NOMO-1 treated with DMSO at 0.1 percent for 48 hours (cell line): ENCODE results near the gene KSR1.
"Not testable (repeated sequence)": the region's sequence is repeated elsewhere in the genome, so short reads cannot be mapped to it uniquely, and the experiment has no call there.

Source experiments
- DNase-seq: peaks from one replicate; lab custom pipeline; 2025; ENCODE audit not compliant: unreplicated experiment; lab: John Stamatoyannopoulos, UW

Gene KSR1

DNA sequence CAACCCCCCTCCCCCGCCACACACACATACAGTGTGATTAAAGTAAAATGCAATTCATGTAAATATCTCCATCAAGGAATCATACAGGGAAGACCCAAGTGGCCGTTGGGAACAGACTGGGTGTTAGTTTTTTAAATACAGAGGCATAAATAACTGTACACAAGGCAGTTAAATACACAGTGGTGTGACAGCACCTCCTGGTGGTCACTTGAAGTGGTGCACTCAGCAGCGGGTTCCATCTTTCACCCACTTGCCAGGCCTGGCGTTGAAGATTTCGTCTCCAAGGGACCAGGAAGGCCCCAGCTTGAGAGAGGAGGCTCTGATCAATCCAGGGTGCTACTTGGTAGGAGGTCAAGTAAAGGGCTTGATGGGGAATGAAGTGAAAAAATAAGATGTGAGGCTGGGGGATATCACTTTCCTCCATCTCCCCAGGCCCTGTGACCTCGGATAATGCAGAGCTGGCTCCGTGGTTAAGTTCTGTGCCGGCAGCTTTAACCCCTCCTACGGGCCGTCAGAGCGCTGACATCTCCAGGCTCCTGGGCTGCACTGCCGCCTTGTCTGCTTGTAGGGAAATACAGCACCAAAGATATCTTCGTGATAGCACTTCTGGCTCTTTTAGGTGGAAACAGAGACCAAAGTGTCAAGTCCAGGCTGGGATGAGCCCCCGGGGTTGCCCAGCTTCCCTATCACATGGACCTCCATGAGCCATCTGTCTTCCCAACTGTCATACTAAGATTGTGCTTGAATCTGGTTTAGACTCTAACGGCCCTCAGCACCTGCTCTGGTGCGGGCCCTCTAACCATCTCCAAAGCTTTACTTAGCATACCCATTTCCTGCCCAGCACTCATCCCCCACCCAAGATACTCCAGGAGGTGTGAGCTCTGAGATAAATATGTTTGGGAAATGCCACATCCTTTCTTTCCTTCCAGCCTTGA lies 195.4 kb downstream of the KSR1 start:
- no peak for DNase-seq

DNA sequence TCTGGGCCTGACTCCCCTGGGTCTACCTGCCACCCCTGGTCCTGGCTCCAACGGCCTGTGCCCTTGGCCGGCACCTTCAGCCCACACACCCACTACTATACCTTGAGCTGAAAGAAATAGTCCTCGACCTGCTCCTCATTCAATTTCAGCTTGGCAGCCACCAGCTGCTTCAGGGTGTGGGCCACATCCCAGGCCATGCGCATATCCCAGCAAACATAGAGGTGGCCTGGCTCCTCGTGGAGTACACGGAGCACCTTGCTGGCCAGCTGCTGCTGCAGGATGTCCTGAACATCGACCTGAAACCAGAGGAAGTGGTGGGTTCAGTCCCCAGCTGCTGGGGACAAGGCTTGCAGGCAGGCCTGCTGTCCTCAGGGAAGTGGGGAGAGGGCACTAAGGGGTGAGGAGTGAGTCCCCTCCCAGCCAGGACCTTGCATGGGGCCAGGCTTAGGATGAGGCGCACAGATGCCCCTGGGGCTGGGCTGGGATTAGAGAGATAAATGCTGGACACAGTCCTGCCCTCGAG lies 197.3 kb downstream of the KSR1 start:
- not testable (repeated sequence) for DNase-seq

GRCh38 chr17:27654136-27654535 lies 197.9 kb downstream of the KSR1 start:
- DNase-seq: no peak

DNA sequence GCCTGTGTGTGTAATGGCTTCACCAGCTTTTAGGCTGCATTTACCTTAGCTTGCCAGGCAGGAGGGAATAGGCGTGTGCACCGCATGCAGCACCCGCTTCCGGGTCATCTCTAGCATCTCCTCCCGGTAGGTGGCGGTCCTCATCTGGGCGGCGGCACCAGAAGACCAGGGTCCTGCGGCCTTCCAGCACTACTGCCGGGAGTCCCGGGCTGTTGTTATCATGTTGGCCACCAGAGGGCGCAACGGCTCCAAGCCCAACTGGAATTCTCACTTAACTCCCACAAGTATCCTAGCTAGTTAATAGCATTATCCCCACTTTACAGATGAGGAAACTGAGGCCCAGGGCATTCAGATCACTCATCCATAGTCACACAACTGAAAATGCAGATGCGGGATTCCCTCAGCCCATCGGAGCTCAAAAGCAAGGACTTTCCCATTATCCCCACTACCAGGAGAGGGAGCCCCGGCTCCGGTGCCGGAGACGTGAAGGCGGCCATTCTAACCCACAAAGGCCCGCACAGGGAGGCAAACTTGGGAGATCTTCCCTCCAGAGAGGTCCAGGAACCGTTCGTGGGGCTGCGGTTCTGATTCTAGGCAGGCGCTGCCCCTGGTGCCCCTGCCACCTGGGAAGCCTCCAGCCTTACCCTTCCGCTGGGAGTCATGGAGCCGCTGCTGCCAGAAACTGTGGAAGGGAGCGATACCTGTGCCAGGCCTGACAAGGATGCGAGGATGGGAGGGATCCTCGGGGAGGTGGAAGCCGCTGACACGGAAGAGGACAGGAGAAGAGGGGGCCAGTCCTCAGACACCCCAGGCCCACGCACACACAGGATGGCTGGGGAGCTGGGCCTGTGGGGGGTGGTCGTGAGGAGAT lies 198.6 kb downstream of the KSR1 start:
- DNase-seq: peak; percentile 69

DNA sequence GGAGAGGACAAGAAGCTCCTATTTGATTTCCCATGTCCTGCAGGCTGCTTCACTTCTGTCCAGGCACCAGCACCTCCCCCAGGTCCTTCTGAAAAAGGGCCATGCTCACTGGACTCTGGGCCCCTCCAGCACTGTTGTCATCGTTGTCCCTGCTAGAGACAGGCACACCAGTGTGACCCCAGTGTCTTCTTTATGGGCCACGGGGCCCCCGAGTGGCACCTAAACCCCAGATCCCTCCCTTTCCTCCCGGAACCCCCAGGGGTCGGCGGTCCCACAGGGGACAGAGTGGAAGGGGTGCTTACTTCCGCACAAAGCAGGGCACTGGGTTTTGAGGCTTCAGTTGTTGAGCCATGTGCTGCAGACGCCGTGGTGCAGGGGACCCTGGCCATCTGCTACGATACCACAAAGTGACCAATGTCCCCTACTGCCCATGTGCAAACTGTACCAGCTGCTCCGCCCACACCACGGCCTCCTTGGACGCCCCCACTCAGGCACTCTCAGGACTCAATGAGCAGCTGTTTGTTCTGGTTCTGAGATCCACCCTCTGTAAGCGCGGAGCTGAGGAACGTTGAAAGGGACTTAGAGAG lies 199.4 kb downstream of the KSR1 start:
- DNase-seq: not testable (repeated sequence)

GRCh38 chr17:27656620-27657019 lies 200.4 kb downstream of the KSR1 start:
- DNase-seq: not testable (repeated sequence)

GRCh38 chr17:27657620-27658019 lies 201.4 kb downstream of the KSR1 start:
- peak; percentile 2 for DNase-seq

DNA sequence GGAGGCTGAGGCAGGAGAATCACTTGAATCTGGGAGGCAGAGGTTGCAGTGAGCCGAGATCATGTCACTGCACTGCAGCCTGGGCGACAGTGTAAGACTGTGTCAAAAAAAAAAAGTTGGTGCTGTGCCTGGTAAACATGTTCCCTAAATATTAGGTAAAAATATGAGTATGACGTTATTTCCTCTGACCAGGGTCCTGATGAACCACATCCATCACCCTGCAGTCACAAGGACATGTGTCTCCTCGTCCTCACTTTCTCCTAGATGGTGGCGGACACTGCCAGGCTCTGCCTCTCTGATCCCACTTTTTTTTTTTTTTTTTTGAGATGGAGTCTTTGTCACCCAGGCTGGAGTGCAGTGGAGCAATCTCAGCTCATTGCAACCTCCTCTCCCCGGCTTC lies 203.4 kb downstream of the KSR1 start:
- no peak for DNase-seq

DNA sequence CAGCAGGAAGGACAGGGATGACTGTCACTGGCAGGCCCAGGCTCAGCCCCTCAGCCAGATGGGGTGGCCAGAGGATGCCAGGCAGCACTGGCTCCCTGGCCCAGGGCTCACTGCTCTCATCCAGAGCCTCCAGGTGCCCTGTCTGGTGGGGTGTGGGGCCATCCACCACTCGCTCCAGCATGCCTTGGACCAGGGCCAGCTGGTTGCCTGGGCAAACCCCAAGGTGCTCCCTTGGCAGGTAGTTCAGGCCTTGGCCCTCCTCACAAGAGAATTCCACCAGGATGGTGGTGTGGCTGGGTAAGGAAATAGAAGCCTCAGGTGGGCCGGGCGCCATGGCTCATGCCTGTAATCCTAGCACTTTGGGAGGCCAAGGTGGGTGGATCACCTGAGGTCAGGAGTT lies 204.2 kb downstream of the KSR1 start:
- no peak for DNase-seq

DNA sequence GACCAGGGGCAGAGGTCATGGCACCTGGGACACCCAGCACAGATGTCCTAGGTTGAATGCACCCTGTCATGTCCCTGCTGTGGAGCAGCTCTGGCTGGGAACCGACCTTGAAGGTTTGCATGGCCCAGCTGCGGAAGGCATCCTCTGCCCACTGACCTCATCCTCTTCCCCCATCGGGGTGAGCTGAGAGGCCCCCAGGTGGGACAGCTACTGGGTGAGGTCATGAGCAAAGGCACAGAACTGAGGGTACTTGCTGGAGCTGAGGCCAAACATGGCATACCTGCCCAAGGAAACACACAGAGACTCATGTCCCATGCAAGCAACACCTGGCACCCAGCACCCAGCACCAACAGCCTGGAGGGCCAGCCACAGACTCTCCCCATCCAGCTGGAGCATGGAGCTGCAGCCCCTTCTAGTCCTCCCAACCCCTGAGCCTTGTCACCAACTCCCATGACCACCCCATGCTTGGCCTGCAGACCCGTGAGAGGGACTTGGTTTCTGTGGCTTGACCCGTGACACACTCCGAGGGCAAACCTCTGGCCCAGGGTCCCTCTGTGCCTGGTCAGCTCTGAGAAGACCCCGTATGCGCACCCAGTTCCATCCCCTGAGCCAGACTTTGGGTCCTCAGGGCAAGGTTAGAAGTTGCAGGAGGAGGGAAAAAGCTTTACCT lies 207.8 kb downstream of the KSR1 start:
- no peak for DNase-seq

DNA sequence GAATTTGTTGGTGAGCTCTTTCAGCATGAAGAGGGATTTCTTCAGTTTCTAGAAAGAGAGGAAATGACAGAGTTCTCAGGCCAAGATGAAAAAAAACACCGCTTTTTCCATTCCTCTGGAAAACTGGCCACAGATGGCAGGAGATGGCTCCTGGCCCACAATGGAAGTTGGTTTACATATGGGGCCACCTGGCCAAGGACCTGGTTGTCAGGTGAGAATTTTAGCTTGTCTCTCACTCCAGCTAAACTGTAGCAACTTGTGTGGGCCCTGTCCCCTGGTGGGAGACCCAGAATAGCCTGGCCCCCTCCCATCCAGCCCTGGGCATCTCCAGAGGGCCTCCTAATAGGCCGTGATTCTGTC lies 208.3 kb downstream of the KSR1 start:
- no peak for DNase-seq

DNA sequence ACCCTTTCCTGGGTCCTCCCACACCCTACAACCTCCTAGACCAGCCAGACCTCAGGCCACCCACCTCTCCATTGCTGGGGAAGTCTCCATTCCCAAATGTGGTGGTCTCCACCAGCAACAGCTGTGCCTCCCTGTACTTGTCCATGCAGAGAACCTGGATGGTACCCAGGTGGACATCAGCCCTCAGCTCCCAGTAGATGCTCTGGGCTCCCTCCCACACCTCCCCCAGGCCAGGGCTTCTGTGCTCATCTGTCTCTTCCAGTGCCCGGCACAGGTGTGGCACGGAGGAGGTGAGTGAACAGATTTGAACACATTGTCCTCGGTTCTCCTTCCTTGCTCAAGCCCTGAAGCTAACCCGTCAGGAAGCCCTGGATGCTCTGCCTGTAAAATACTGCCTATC lies 209.3 kb downstream of the KSR1 start:
- no peak for DNase-seq

DNA sequence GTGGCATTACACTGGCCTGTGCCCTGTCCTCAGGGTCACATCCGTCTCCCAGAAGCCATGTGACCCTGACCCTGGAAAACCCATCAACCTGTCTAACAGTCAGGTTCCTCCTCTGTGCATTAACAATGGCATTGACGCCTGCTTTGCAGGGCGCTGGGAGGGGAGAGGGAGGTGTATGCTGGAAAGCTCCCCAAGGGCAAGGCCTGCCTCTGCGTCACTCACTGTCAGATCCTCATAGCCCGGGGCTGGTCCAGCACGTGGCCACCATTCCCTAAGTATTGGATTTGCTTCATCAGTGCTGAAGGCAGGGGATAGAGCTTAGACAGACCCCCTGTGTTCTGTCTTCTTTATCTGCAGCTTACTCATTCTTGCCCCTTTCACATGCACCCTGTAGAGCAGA lies 210.0 kb downstream of the KSR1 start:
- not testable (repeated sequence) for DNase-seq

GRCh38 chr17:27666831-27667560 lies 210.7 kb downstream of the KSR1 start:
- no peak for DNase-seq

- no peak for DNase-seq
These were observed 211.6 kb downstream of the KSR1 start for GRCh38 chr17:27667656-27668487.

- DNase-seq: no peak
These were observed 212.2 kb downstream of the KSR1 start for GRCh38 chr17:27668488-27668823.

GRCh38 chr17:27669136-27669535 lies 212.9 kb downstream of the KSR1 start:
- no peak for DNase-seq

DNA sequence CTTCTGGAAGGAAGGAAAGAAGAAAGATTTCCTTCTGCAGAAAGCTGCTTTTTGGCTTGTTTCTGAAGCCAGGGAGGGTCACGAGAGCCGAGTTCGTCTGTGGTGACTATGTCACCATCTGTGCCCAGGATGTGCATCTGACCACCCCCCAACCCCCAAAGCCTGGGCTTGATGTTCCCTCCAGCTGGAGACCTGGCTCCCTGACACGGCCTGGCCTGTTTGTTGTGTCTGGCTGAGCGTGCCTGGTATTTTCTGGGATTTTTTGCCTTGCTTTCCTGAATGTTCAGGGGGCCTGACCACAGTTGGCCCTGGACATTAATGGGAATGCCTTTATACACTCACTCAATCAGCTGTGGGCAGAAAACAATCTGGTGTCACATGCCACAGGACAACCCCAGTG lies 213.6 kb downstream of the KSR1 start:
- no peak for DNase-seq

DNA sequence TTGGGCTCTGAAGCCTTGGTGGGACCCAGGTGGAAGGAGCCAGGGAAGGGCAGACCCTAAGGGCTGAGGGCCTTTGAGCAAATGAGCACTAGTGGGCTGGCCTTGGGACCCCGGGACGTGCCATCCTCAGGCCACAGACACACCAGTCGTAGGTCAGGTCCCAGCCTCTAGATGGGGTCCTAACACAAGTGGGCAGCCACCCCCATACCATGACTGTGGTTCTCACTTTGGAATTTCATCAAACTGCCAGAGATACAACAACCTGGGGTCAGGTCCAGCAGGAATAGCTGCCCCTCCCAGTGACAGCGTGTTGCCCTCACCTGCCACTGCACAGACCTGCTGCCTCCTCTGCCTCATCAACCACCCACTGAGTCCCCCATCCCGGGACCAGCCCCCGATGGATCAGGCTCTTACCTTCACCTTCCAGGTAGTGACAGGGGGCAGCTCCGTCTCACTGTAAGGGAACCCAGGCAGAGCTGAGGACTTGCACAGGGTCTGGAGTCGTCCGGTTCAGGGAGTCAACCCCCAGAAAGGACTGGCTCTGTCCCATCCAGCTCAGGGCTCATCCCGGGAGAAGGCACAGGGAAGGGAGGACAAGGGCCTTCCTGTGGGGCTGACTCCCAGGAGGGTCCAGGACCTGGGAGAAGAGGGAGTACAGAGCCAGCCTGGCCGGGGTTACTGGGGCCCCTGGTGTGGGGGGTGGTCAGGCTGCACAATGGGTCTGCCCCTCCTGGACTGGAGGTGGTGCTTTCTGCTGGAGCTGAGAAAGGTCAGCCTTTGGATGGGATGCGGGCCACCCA lies 214.7 kb downstream of the KSR1 start:
- DNase-seq: no peak
